Activated CD8-positive, alpha-beta memory T cell treated with anti-CD3 and anti-CD28 coated beads for 1 hour (primary cell): ENCODE data around the gene RBM44.

Experiments used
- DNase-seq, 2 donors: peaks; one replicate each; pipeline ENCODE4 v3.0.0-alpha.2; 2020; ENCODE audit warnings: low read depth in 1 of 2; ENCODE audit errors: extremely low read depth in 1 of 2

RBM44 gene

GRCh38 chr2:237883951-237884446 lies 85.4 kb downstream of the RBM44 start:
- DNase-seq: no peak

DNA sequence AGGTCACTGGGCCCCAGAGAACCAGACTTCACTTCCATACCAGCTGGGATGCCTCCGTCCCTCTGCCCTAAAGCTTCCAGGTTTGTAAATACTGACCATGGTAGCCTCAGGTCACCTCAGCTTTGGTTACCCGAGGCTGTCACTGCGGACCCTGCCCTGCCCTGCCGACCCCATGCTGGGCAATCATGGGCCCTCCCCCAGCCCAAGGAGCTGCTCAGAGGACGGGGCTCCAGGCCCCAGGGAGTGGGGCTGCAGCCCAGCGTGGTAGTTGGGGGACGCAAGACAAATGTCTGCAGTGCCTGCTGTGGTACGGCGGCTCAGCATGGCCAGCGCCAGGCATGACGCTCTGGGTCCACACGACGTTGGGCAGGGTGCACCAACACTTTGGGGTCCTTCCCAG lies 86.1 kb downstream of the RBM44 start:
- DNase-seq: no peak

GRCh38 chr2:237885111-237885930 lies 86.7 kb downstream of the RBM44 start:
- DNase-seq: no peak

DNA sequence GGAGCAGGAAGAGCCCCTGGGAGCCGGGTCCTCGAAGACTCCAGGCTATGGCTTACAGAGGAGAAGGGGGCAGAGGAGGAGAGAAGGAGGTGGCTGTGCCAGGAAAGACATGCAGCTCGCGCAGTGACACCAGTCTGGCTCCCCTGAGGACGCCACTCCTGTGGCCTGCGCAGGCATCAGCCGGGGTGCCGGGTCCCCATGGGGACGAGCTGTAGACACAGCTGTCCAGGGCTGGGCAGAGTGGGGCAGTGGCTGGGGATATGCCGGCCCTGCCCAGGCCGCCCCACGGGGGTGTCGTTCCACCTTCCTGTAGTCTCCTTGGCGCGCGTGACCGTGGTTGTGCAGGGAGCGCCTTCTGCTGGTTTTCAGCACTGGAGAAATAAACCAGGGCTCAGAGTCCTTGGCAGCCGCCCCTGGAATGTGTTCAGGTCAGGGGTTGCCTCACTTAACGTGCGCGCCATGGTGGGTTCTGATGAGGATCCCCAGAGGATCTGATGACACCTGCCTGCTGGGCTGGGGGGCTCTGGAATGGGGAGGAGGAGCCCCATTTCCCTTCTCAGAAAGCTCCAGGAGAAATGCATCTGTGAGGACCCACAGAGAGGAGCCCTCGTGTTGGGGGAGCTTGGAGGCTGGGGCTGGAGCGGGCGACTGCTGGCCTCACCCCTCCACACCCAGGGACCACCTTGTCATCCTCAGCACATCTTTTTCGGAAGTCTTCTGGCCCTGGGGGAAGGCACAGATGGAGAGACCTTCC lies 87.5 kb downstream of the RBM44 start:
- no peak for DNase-seq

- no peak for DNase-seq
These were observed 88.3 kb downstream of the RBM44 start for GRCh38 chr2:237886685-237887481.

GRCh38 chr2:237888389-237888788 lies 89.8 kb downstream of the RBM44 start:
- no peak for DNase-seq

DNA sequence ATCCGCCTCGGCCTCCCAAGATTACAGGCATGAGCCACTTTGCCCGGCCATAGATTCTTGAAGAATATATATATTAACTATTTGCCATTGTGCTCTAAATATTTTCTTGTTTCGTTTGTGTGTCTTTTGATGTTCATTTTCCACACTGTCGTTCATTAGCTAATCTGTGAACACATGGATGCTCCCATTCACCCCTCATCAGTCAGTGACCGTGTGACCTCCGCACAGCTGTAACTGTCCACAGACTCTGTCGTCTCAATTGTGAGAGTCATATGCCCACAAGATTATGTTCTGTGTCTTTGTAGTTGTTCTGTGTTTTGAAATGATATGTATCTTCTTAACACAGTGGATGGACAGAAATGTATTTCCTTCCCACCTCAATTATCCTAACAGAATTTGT lies 90.4 kb downstream of the RBM44 start:
- no peak for DNase-seq

- DNase-seq: no peak
These were observed 91.2 kb downstream of the RBM44 start for GRCh38 chr2:237889811-237890210.
